ENCODE results near the gene CETP. TPM values are rescaled to one million over a fixed set of nuclear protein-coding genes. Genes with fewer than 3 reads are reported as not detected.
A peak's percentile ranks its signal among the peaks of the same experiment; 100 is the strongest.

CETP gene
- total and polyA plus RNA-seq, 4 donors, result 3.3 to 24.0 (median 6.3) TPM

GRCh38 chr16:56960681-56961281 lies 969 bp upstream of the CETP start:
- DNase-seq (ENCODE audit: low spot score), result no peak
- no peaks in the 10 kb centered on the region for H3K9me3 ChIP-seq (ENCODE audit: control insufficient read depth in 4 of 4, low read length in 3 of 4)
- H3K27ac ChIP-seq (ENCODE audit: low read depth in 1 of 2, low read length in 2 of 2), result peak overlapping the region in 1 of 2 donors; percentile 20
- 67% methylated on average over 13 of the region's 13 CpGs for WGBS
- peaks cover 0 to 10% (median 3%) of the 10 kb centered on the region in 4 donors for H3K4me1 ChIP-seq (ENCODE audit: control insufficient read depth in 4 of 4, insufficient read depth in 4 of 4, low read length in 3 of 4)
- TF ChIP-seq JUND (IDR thresholded peaks at IDR 0.05), result no peak
- TF ChIP-seq NR2F2 (IDR thresholded peaks at IDR 0.05), result no peak
- TF ChIP-seq HNF4G (IDR thresholded peaks at IDR 0.05), result no peak
- TF ChIP-seq ZBTB33 (IDR thresholded peaks at IDR 0.05), result no peak
- TF ChIP-seq ATF3 (IDR thresholded peaks at IDR 0.05), result no peak
- no peak for TF ChIP-seq HNF4A (conservative IDR thresholded peaks at IDR 0.05)
- TF ChIP-seq GABPA (IDR thresholded peaks at IDR 0.05 in 1 of 2, conservative IDR thresholded peaks at IDR 0.05 in 1 of 2), result no peak
- no peak for TF ChIP-seq MAX (IDR thresholded peaks at IDR 0.05)
- TF ChIP-seq FOXA2 (IDR thresholded peaks at IDR 0.05), result no peak
- no peak for TF ChIP-seq CTCF (IDR thresholded peaks at IDR 0.05; ENCODE audit: low read depth, low read length, missing input control)
- TF ChIP-seq SP1 (IDR thresholded peaks at IDR 0.05), result no peak
- TF ChIP-seq YY1 (IDR thresholded peaks at IDR 0.05), result no peak
- no peak for TF ChIP-seq TAF1 (conservative IDR thresholded peaks at IDR 0.05)
- no peak for TF ChIP-seq RAD21 (IDR thresholded peaks at IDR 0.05)
- TF ChIP-seq FOXA1 (IDR thresholded peaks at IDR 0.05), result no peak
- no peak for TF ChIP-seq RXRA (IDR thresholded peaks at IDR 0.05)
- no peak for TF ChIP-seq EGR1 (IDR thresholded peaks at IDR 0.05; ENCODE audit: low read depth in 2 of 2)
- no peak overlapping the region for H3K4me3 ChIP-seq (ENCODE audit: low read depth in 1 of 3, low read length in 3 of 3)
- no peak overlapping the region for H3K9ac ChIP-seq (ENCODE audit: low read depth in 1 of 2, low read length in 2 of 2)
- no peaks in the 10 kb centered on the region for H3K36me3 ChIP-seq (ENCODE audit: control insufficient read depth in 4 of 4, insufficient read depth in 3 of 4, low read depth in 1 of 4, low read length in 3 of 4)
- H3K27me3 ChIP-seq (ENCODE audit: control insufficient read depth in 4 of 4, insufficient read depth in 4 of 4, low read length in 3 of 4), result no peaks in the 10 kb centered on the region

- Histone ChIP-seq H3K4me1 (ENCODE audit: control insufficient read depth in 4 of 4, insufficient read depth in 4 of 4, low read length in 3 of 4) (peaks cover 0 to 15% (median 3%) of the 10 kb centered on the region in 4 donors), H3K9me3 (ENCODE audit: control insufficient read depth in 4 of 4, low read length in 3 of 4) (no peaks in the 10 kb centered on the region), H3K36me3 (ENCODE audit: control insufficient read depth in 4 of 4, insufficient read depth in 3 of 4, low read depth in 1 of 4, low read length in 3 of 4) (no peaks in the 10 kb centered on the region), H3K9ac (ENCODE audit: low read depth in 1 of 2, low read length in 2 of 2) (no peak overlapping the region), H3K4me3 (ENCODE audit: low read depth in 1 of 3, low read length in 3 of 3) (no peak overlapping the region), H3K27me3 (ENCODE audit: control insufficient read depth in 4 of 4, insufficient read depth in 4 of 4, low read length in 3 of 4) (no peaks in the 10 kb centered on the region), H3K27ac (ENCODE audit: low read depth in 1 of 2, low read length in 2 of 2) (peak overlapping the region in 1 of 2 donors; percentile 40)
- WGBS, result 64% methylated on average over 3 of the region's 3 CpGs
- TF ChIP-seq FOXA2 (IDR thresholded peaks at IDR 0.05) (no peak), NR2F2 (IDR thresholded peaks at IDR 0.05) (peak; percentile 27), RXRA (IDR thresholded peaks at IDR 0.05) (peak in 1 of 2 donors; percentile 20), FOXA1 (IDR thresholded peaks at IDR 0.05) (no peak), EGR1 (IDR thresholded peaks at IDR 0.05; ENCODE audit: low read depth in 2 of 2) (no peak), HNF4G (IDR thresholded peaks at IDR 0.05) (no peak), ZBTB33 (IDR thresholded peaks at IDR 0.05) (no peak), CTCF (IDR thresholded peaks at IDR 0.05; ENCODE audit: low read depth, low read length, missing input control) (no peak), YY1 (IDR thresholded peaks at IDR 0.05) (no peak), RAD21 (IDR thresholded peaks at IDR 0.05) (no peak), JUND (IDR thresholded peaks at IDR 0.05) (no peak), SP1 (IDR thresholded peaks at IDR 0.05) (no peak), HNF4A (conservative IDR thresholded peaks at IDR 0.05) (no peak), REST (IDR thresholded peaks at IDR 0.05) (no peak), TAF1 (conservative IDR thresholded peaks at IDR 0.05) (no peak), GABPA (IDR thresholded peaks at IDR 0.05 in 1 of 2, conservative IDR thresholded peaks at IDR 0.05 in 1 of 2) (no peak)
- no peak for DNase-seq (ENCODE audit: low spot score)
Observed at GRCh38 chr16:56961386-56961785, 364 bp upstream of the CETP start.

Measured in liver (tissue), 9 donors.